ENCODE measurements around the gene DLG5.

GRCh38 chr10:77782328-77783061, 144.1 kb downstream of the DLG5 start:
- TF ChIP-seq, protein P1, sequence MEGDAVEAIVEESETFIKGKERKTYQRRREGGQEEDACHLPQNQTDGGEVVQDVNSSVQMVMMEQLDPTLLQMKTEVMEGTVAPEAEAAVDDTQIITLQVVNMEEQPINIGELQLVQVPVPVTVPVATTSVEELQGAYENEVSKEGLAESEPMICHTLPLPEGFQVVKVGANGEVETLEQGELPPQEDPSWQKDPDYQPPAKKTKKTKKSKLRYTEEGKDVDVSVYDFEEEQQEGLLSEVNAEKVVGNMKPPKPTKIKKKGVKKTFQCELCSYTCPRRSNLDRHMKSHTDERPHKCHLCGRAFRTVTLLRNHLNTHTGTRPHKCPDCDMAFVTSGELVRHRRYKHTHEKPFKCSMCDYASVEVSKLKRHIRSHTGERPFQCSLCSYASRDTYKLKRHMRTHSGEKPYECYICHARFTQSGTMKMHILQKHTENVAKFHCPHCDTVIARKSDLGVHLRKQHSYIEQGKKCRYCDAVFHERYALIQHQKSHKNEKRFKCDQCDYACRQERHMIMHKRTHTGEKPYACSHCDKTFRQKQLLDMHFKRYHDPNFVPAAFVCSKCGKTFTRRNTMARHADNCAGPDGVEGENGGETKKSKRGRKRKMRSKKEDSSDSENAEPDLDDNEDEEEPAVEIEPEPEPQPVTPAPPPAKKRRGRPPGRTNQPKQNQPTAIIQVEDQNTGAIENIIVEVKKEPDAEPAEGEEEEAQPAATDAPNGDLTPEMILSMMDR (IDR thresholded peaks at IDR 0.05 in 2 of 3, conservative IDR thresholded peaks at IDR 0.05 in 1 of 3; ENCODE audit: control insufficient read depth in 2 of 3, extremely low read depth in 1 of 3, insufficient read depth in 1 of 3, low read depth in 3 of 3, low read length in 3 of 3), result no peak
- TF ChIP-seq TCF7 (IDR thresholded peaks at IDR 0.05; ENCODE audit: borderline replicate concordance) (no peak), E4F1 (IDR thresholded peaks at IDR 0.05; ENCODE audit: borderline replicate concordance, partially characterized antibody) (no peak), ZNF274 (IDR thresholded peaks at IDR 0.05; ENCODE audit: insufficient read depth, insufficient read length) (no peak), NFYB (IDR thresholded peaks at IDR 0.05; ENCODE audit: insufficient read depth, low read depth, low read length) (no peak), ASH2L (IDR thresholded peaks at IDR 0.05; ENCODE audit: borderline replicate concordance, low read depth) (no peak)
